GM10266 (cell line): Measurements from ENCODE around the gene TRAPPC5.
A peak's percentile ranks its signal among the peaks of the same experiment; 100 is the strongest.

Experiments used
- DNase-seq: peaks from one replicate; pipeline ENCODE4 v3.0.0; 2012; ENCODE audit errors: extremely low spot score
- CTCF ChIP-seq: IDR thresholded peaks from 2 replicates; pipeline ENCODE4 v1.5.1; 2012; ENCODE audit warnings: mild to moderate bottlenecking, low read depth; ENCODE audit not compliant: control insufficient read depth, insufficient read depth; ENCODE audit errors: missing control alignments

The TRAPPC5 gene

DNA sequence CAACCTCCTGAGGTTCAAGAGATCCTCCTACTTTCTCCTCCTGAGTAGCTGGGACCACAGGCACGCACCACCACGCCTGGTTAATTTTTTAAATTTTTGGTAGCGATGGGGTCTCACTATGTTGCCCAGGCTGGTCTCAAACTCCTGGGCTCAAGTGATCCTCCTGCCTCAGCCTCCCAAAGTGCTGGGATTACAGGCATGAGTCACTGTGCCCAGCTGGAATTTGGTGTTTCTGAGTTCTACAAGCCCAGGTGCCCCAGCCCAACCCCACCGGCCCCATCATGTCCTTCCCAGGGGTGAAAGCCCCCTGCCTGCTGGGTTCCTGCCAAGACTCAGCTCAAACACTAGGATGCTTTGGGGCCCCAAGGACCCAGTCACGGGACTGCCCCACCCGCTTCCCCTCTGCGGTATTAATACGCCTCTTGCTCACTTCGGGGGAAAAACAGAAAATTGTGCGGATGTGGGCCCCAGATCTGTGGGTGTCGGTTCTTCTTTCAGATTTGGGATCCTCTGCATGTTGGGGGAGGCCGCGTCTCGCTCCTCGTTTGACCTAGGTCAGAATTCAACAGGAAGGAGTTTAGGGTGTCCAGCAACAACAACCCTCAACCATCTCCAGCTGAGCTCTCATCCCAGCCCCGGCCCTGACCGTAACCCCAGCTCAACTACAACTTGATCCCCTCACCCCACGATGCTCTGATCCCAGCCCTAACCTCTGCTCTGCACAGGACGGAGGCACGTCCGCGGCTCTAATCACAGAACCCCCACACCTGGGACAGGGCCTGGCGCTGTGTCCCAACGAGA lies 25.0 kb downstream of the TRAPPC5 start:
- peak; percentile 69 for DNase-seq
- no peak for TF ChIP-seq CTCF

DNA sequence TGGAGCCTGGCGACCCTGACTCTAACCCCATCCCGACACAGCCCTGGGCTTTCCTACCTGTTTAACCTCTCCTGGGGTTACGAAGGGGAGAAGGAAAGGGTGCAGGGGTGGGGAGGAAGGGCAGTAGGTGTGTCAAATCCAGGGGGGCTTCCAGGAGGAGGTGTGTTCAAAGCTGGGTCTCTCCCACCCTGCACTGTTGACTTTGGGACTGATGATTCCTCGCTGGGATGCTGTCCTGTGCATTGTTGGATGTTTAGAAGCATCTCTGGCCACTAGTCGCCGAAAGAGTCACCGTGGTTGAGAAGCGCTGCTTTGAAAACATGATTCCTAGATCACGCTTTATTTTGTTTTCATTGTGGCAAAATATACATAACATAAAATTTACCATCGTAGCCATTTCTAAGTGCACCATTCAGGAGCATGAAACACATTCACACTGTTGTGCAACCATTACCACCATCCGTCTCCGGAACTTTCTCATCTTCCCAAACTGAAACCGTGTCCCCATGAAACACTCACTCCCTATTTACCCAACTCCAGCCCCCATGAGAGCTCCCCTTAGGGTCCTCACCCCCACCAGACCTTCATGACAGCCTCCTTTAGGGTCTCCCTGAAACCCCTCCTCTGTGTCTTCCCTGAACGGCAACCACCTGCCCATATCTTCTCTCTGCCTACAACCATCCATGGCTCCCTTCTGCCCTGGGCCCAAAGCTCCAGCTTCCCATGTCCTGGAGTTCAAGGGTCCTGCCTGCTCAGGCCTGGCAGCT lies 25.7 kb downstream of the TRAPPC5 start:
- DNase-seq: no peak
- no peak for TF ChIP-seq CTCF

- DNase-seq: no peak
- TF ChIP-seq CTCF: no peak
These were observed 26.4 kb downstream of the TRAPPC5 start for GRCh38 chr19:7706955-7707456.

DNA sequence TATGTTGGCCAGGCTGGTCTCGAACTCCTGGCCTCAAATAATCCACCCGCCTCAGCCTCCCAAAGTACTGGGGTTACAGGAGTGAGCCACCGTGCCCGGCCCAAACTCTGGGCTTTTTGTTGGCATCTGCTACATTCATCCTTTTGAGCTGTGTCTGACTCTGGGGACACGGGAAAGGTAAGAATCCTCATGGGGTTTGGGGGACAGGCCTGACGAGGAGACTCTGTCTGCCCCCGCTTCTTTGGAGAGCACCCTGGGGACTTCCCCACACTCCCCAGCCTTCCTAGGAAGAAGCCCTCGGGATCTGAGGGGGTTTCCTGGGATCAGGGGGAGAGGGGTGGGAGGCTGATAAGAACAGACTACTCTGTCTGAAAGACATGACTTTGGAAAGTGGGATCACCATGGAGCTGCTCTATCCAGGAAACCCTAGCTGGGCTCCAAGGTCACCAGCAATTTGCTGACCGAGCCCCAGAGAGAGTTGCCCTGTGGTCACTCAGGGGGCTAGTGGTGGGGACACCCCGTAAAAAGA lies 29.4 kb downstream of the TRAPPC5 start:
- DNase-seq: no peak
- no peak for TF ChIP-seq CTCF

DNA sequence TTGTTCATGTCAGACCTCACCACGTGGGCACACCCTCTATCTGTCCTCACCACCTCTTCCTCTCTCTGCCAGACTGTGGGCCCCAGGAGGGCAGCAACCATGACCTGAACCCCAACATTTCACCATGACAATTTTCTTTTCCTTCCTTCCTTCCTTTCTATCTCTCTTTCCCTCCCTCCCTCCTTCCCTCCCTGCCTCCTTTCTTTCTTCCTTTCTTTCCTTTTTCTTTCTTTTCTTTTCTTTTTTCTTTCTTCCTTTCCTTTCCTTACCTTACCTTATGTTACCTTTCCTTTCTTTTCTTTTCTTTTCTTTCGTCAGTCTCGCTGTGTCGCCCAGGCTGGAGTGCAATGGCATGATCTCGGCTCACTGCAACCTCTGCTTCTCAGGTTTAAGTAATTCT lies 30.0 kb downstream of the TRAPPC5 start:
- no peak for DNase-seq

DNA sequence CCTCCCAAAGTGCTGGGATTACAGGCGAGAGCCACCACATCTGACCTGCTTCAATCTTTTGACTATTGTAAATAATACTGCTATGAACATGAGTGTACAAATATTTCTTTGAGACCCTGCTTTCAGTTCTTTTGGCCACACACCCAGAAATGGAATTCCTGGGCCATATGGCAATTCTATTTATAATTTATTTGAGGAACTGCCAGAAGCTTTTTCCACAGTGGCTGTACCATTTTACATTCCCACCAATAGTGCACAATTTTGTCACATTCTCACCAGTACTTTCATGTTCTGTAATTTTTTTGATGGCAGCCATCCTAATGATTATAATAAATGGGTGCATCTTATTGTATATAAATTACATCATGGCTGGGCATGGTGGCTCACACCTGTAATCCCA lies 35.0 kb downstream of the TRAPPC5 start:
- TF ChIP-seq CTCF: no peak
- DNase-seq: no peak

More for the DNA sequence above, 30.0 kb downstream of the TRAPPC5 start:
- no peak for TF ChIP-seq CTCF
